Measurements from ENCODE around the gene FGD5.

FGD5 gene

DNA sequence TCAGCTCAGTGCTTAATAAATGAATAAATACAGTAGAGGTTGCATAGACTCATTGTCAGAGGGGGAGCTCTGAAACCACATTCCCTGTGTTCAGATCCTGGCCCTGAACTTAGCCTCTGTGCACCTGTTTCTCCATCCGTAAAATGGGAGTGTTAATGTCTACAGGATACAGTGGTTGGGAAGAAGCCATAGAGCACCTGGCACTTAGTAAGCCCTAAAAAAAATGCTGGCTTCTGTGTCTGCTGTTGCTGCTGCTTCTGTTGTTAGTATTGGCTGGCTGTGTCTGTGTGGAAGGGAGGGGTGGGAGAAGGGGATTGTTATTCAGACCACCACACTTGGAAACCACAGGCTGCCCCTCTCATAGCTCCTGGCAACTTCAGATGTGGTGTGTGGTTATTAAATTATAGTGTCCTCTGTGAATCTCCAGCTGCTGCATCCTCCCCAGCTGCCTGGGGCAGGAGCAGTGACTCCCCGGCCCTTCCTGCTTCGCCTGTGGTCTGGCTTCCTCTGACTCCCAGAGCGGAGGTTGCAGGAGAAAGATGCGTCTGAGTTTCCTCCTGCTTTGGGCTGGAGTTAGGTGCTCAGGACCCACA, 31.0 kb downstream of the FGD5 start:
- no peak overlapping the region for H3K27ac ChIP-seq

DNA sequence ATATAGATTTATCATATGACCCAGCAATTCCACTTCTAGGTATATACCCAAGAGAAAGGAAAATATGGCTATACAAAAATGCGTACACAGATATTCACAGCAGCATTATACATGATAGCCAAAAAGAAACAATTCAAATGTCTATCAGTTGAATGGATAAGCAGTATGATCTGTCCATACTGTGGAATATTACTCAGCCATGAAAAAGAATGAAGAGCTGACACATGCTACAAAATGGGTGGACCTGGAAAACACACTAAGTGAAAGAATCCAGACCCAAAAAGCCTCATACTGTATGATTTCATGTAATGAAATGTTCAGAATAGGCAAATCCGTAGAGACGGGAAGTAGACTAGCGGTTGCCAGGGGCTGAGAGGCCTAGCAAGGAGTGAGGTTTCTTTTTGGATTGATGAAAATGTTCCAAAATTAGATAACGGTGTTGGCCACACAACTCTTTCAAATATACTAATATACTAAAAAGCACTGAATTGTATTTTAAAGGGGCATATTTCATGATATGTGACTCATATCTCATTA, 33.4 kb downstream of the FGD5 start:
- H3K27ac ChIP-seq, result no peak overlapping the region
- TF ChIP-seq, protein P1, sequence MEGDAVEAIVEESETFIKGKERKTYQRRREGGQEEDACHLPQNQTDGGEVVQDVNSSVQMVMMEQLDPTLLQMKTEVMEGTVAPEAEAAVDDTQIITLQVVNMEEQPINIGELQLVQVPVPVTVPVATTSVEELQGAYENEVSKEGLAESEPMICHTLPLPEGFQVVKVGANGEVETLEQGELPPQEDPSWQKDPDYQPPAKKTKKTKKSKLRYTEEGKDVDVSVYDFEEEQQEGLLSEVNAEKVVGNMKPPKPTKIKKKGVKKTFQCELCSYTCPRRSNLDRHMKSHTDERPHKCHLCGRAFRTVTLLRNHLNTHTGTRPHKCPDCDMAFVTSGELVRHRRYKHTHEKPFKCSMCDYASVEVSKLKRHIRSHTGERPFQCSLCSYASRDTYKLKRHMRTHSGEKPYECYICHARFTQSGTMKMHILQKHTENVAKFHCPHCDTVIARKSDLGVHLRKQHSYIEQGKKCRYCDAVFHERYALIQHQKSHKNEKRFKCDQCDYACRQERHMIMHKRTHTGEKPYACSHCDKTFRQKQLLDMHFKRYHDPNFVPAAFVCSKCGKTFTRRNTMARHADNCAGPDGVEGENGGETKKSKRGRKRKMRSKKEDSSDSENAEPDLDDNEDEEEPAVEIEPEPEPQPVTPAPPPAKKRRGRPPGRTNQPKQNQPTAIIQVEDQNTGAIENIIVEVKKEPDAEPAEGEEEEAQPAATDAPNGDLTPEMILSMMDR (conservative IDR thresholded peaks at IDR 0.05), result no peak

More for the DNA sequence above, 31.0 kb downstream of the FGD5 start:
- TF ChIP-seq, protein P1 (conservative IDR thresholded peaks at IDR 0.05), result no peak

DNA sequence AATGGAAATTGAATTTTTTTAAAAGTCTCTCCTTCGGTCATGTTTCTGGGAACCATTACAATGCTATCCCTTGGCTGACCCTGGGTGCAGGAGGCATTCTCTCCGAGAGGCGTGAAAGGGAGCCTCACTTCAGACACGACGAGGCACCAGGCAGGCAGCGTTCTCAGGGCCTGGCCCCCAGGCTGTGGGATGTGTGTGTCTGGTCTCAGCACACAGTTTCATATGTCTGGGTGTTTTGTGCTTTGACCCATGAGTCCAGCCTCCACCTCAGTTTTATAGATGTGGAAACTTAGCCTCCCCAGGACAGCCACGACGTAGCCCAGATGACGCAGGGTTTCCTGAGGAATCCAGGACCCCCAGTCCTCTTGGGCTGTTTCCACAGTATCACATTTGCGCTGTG, 34.0 kb downstream of the FGD5 start:
- H3K27ac ChIP-seq, result no peak overlapping the region
- TF ChIP-seq, protein P1 (conservative IDR thresholded peaks at IDR 0.05), result no peak

DNA sequence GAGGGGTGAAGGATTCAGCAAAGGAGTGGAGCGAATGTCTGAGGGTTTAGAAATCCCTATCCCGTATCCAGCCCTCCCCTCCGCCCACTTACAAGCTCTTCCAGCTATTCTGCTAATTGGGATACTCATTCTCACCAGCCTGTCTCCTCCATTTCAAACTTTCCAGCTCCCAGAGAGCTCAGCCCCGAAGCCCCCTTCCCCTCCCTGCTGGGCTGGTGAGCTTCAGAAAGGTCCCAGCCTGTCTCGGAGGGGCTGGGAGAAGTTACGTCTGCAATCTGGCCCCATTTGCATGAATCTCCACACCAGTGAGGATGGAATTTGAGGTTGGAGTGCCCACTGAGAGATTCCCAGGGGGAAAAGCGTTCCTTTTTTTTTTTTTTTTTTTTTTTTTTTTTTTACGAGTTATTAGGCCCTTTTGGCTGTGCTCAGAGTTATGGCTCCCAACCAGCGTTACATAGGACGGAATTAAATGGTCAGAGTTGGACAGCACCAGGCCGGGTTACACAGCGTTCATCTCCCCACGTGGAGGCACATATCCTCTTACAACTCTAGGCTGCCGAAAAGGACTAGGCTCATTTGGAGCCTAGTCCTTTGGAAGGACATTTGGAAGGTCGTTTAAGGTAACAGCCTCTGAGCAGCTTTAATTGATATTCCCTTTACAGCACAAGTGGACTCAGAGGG, 34.6 kb downstream of the FGD5 start:
- H3K27ac ChIP-seq, result no peak overlapping the region
- TF ChIP-seq, protein P1 (conservative IDR thresholded peaks at IDR 0.05), result no peak

DNA sequence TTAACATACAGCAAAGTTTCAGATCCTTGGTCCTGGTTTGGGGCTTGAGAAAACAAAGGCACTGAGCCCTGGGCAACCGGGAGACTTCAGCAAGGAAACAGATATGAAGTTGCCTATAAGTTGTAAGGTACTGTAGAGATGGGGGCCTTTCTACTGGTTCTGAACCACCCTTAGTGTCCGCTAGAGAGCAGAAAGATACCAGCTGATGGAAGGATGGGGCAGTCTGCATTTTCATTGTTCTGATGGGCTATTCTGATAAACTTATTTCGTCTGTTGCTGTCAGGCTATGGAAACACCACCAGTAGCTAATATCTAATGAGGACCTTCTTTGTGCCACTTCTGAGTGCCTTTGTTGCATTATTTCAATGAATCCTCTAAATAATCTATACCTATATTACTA, 38.7 kb downstream of the FGD5 start:
- H3K27ac ChIP-seq, result no peak overlapping the region
- TF ChIP-seq, protein P1 (conservative IDR thresholded peaks at IDR 0.05), result peak; percentile 64

DNA sequence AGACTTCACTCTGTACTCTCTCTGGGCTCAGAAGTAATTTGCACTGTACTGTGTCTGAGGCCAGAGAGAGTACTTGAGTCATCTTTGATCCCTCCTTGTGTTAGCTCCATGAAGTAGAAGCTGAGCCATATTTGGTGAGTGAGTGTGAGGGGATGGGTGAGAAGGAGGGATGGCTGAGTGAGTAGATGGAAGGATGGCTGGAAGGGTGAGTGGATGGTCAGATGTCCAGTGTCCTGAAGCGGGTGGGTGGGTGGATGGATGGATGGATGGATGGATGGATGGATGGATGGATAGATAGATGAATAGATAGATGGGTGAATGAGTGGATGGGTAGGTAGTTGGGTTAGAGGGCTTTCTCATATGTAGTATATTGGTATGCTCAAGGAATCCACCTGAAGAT, 39.3 kb downstream of the FGD5 start:
- TF ChIP-seq, protein P1 (conservative IDR thresholded peaks at IDR 0.05), result no peak
- no peak overlapping the region for H3K27ac ChIP-seq

DNA sequence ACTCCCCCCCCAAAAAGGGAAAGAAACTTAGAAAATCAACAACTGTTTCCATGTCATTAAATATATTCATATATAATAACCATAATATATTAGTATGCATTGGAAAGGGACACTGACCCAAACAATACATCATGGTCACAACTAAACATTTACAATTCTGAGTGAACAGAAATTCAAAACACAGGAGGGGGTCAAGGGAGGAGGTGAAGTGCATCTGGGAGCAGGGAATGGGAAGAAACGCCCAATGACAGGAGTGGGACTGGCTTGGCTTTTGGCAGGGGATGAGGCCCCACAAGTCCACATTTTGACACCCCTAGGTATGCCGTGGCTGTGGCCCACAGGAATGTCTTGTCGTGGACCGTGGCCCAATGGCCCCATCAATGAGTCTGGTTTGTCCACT, 41.1 kb downstream of the FGD5 start:
- no peak overlapping the region for H3K27ac ChIP-seq
- TF ChIP-seq, protein P1 (conservative IDR thresholded peaks at IDR 0.05), result no peak
